Stomach (tissue), 4 donors: ENCODE measurements around the gene SEPTIN12.

Source experiments
- POLR2A ChIP-seq, 4 donors: fragments of 450-650 bp; IDR thresholded peaks; one replicate each; pipeline ENCODE4 v1.6.1; 2016; ENCODE audit warnings: antibody characterized with exemption in 4 of 4, control low read depth in 2 of 4, mild to moderate bottlenecking in 1 of 4, moderate library complexity in 1 of 4
- TF ChIP-seq, protein P1 (sequence below), 7 experiments: fragments of 450-650 bp in 4 of 7; fragments of 200-600 bp in 3 of 7; sonication (generic) in 3 of 7; IDR thresholded peaks; one replicate each; pipeline ENCODE4 v1.5.1; 2016 to 2019; ENCODE audit warnings: antibody characterized with exemption in 7 of 7, control low read depth in 2 of 7, mild to moderate bottlenecking in 1 of 7

DNA sequence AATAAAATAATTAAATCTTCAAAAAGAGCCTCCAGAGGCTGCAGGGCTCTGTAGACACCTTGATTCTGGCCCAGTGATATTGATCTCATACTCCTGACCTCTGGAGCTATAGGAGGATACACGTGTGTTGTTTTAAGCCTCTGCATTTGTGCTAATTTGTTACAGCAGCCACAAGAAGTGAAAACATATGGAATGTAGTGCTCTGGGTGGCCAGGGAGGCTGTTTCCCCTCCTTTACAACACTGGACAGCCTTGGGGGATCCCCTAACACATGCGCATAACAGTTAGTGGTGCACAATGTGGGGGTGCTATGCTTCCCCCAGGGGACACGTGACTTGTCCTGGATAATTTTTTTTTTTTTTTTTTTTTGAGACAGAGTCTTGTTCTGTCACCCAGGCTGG is 16.5 kb downstream of the SEPTIN12 start:
- TF ChIP-seq POLR2A (IDR thresholded peaks at IDR 0.05) = no peak
- TF ChIP-seq, protein P1, sequence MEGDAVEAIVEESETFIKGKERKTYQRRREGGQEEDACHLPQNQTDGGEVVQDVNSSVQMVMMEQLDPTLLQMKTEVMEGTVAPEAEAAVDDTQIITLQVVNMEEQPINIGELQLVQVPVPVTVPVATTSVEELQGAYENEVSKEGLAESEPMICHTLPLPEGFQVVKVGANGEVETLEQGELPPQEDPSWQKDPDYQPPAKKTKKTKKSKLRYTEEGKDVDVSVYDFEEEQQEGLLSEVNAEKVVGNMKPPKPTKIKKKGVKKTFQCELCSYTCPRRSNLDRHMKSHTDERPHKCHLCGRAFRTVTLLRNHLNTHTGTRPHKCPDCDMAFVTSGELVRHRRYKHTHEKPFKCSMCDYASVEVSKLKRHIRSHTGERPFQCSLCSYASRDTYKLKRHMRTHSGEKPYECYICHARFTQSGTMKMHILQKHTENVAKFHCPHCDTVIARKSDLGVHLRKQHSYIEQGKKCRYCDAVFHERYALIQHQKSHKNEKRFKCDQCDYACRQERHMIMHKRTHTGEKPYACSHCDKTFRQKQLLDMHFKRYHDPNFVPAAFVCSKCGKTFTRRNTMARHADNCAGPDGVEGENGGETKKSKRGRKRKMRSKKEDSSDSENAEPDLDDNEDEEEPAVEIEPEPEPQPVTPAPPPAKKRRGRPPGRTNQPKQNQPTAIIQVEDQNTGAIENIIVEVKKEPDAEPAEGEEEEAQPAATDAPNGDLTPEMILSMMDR (IDR thresholded peaks at IDR 0.05) = no peak
